B cell (primary cell): ENCODE data around the gene GFPT1. TPM values are rescaled to one million over a fixed set of nuclear protein-coding genes. Genes with fewer than 3 reads are reported as not detected.

Experiments used
- ATAC-seq: fragments of 200-7000 bp; cut with Tn5 transposase; one replicate; pipeline ENCODE4 v1.10.0; 2021; ENCODE audit warnings: low read depth, mild to moderate bottlenecking, moderate number of reproducible peaks, moderate library complexity
- CTCF ChIA-PET: fragments of 350-600 bp; sonication (Branson Sonifier 250); formaldehyde crosslinking; loops from one replicate; lab custom pipeline; 2021; ENCODE audit warnings: antibody characterized with exemption, inconsistent platforms; lab: Charles Lee
- POLR2A ChIA-PET: fragments of 350-600 bp; sonication (Branson Sonifier 250); formaldehyde crosslinking; loops from one replicate; lab custom pipeline; 2021; ENCODE audit warnings: antibody characterized with exemption; lab: Charles Lee
- DNase-seq: peaks from one replicate; pipeline ENCODE4 v3.0.0; 2013
- H2AFZ ChIP-seq: 2 replicates; pipeline ENCODE4 v1.6.1; 2012; ENCODE audit warnings: mild to moderate bottlenecking, low read depth, low read length; ENCODE audit not compliant: insufficient read depth, poor library complexity, severe bottlenecking
- H3K27ac ChIP-seq, 2 donors: 1 replicate in 1 of 2; 2 replicates in 1 of 2; pipeline ENCODE4 v1.5.1; 2012 to 2013; ENCODE audit warnings: low read length in 2 of 2, mild to moderate bottlenecking in 2 of 2, moderate library complexity in 1 of 2
- H3K27me3 ChIP-seq, 4 experiments: fragments of 200-600 bp in 1 of 4; sonication (generic) in 1 of 4; replicated peaks in 1 of 4; 1 replicate in 2 of 4; 2 replicates in 2 of 4; pipeline versions ENCODE4 v1.6.1 to v1.7.0; 2013 to 2016; ENCODE audit warnings: low read length in 3 of 4, mild to moderate bottlenecking in 2 of 4, mixed read lengths in 1 of 4, moderate library complexity in 1 of 4; ENCODE audit not compliant: insufficient read depth in 4 of 4, control insufficient read depth in 3 of 4; ENCODE audit errors: control extremely low read depth in 1 of 4
- H3K36me3 ChIP-seq, 2 experiments: replicated peaks in 1 of 2; 1 replicate in 1 of 2; 2 replicates in 1 of 2; pipeline versions ENCODE4 v1.6.1 to v1.7.1; 2013; ENCODE audit warnings: low read length in 1 of 2; ENCODE audit not compliant: insufficient read depth in 2 of 2, control insufficient read depth in 1 of 2; ENCODE audit errors: control extremely low read depth in 1 of 2, extremely low read depth in 1 of 2
- H3K4me1 ChIP-seq, 2 donors: fragments of 200-600 bp in 1 of 2; sonication (generic) in 1 of 2; 1 replicate in 1 of 2; 2 replicates in 1 of 2; pipeline versions ENCODE4 v1.5.1 to v1.6.1; 2013 to 2017; ENCODE audit warnings: low read length in 2 of 2; ENCODE audit not compliant: control insufficient read depth in 2 of 2, insufficient read depth in 2 of 2
- H3K4me2 ChIP-seq: replicated peaks from 2 replicates; pipeline ENCODE3; 2012; ENCODE audit warnings: mild to moderate bottlenecking, low read depth, low read length; ENCODE audit not compliant: poor library complexity, severe bottlenecking
- H3K4me3 ChIP-seq, 5 experiments: fragments of 200-600 bp in 1 of 5; sonication (generic) in 1 of 5; 1 replicate in 3 of 5; 2 replicates in 2 of 5; pipeline versions ENCODE4 v1.5.1 to v1.7.0; 2011 to 2016; ENCODE audit warnings: low read length in 4 of 5, mild to moderate bottlenecking in 4 of 5, low read depth in 2 of 5, control low read depth in 1 of 5, moderate library complexity in 1 of 5; ENCODE audit not compliant: insufficient read depth in 1 of 5; ENCODE audit errors: control extremely low read depth in 1 of 5, extremely low read depth in 1 of 5
- H3K79me2 ChIP-seq: fragments of 200-600 bp; sonication (generic); one replicate; pipeline ENCODE4 v1.6.0; 2016; ENCODE audit warnings: low read length; ENCODE audit not compliant: control insufficient read depth, insufficient read depth
- H3K9ac ChIP-seq: fragments of 200-600 bp; sonication (generic); 2 replicates; pipeline ENCODE4 v1.6.1; 2017; ENCODE audit warnings: mild to moderate bottlenecking, low read length, moderate library complexity
- H3K9me3 ChIP-seq, 3 donors: one replicate each; pipeline versions ENCODE4 v1.6.1 to v1.7.1; 2013; ENCODE audit warnings: low read length in 2 of 3; ENCODE audit not compliant: control insufficient read depth in 2 of 3, insufficient read depth in 1 of 3; ENCODE audit errors: control extremely low read depth in 1 of 3
- H4K20me1 ChIP-seq: 2 replicates; pipeline ENCODE4 v1.6.0; 2012; ENCODE audit warnings: mild to moderate bottlenecking, low read length; ENCODE audit not compliant: insufficient read depth, control insufficient read depth, poor library complexity, severe bottlenecking
- H3K27ac Mint-ChIP-seq: one replicate; pipeline ENCODE4 v1.8.0; 2021; ENCODE audit warnings: mixed read lengths
- H3K27me3 Mint-ChIP-seq: one replicate; pipeline ENCODE4 v1.8.0; 2021; ENCODE audit warnings: mixed read lengths
- H3K4me1 Mint-ChIP-seq: one replicate; pipeline ENCODE4 v1.8.0; 2021; ENCODE audit warnings: mixed read lengths
- H3K4me3 Mint-ChIP-seq: one replicate; pipeline ENCODE4 v1.8.0; 2021; ENCODE audit warnings: mixed read lengths
- H3K9me3 Mint-ChIP-seq: one replicate; pipeline ENCODE4 v1.8.0; 2022; ENCODE audit warnings: mixed read lengths; ENCODE audit not compliant: insufficient read depth
- EZH2 ChIP-seq: IDR thresholded peaks from 2 replicates; pipeline ENCODE4 v1.6.1; 2012; ENCODE audit warnings: borderline replicate concordance, low read depth, mild to moderate bottlenecking, moderate library complexity, low read length; ENCODE audit not compliant: insufficient read depth, poor library complexity, severe bottlenecking
- WGBS: methylation state at CpG from one replicate; pipeline ENCODE4 v1.1.5; 2013; ENCODE audit warnings: missing lambda C conversion rate; ENCODE audit not compliant: insufficient coverage; 5-methylcytosine and 5-hydroxymethylcytosine counted together
- intact Hi-C: fragments of 100-400 bp; cut with micrococcal nuclease; formaldehyde crosslinking; loops from one replicate; pipeline ENCODE4 v1.10.0; 2022
- polyA plus RNA-seq: library from polyadenylated mRNA; depleted of rRNA; stranded (reverse); fragments of >200 nt; gene quantifications from 2 replicates; pipeline ENCODE4 v1.2.3, GENCODE V29; 2012
- total RNA-seq, 2 donors: library from RNA; stranded (reverse); fragments of 120-200 nt in 1 of 2; gene quantifications; 1 replicate in 1 of 2; 2 replicates in 1 of 2; pipeline versions ENCODE4 v1.2.3 to v1.2.4, GENCODE V29; 2013 to 2022
- TF ChIP-seq, protein P1 (sequence below): fragments of 200-600 bp; IDR thresholded peaks from one replicate; pipeline ENCODE4 v1.8.0; 2022; ENCODE audit warnings: antibody characterized with exemption, mild to moderate bottlenecking

GFPT1 gene
- total and polyA plus RNA-seq, 2 donors (not counting 1 experiment from before 2014, with no cell fraction given) = 2.8 to 18.1 TPM

DNA sequence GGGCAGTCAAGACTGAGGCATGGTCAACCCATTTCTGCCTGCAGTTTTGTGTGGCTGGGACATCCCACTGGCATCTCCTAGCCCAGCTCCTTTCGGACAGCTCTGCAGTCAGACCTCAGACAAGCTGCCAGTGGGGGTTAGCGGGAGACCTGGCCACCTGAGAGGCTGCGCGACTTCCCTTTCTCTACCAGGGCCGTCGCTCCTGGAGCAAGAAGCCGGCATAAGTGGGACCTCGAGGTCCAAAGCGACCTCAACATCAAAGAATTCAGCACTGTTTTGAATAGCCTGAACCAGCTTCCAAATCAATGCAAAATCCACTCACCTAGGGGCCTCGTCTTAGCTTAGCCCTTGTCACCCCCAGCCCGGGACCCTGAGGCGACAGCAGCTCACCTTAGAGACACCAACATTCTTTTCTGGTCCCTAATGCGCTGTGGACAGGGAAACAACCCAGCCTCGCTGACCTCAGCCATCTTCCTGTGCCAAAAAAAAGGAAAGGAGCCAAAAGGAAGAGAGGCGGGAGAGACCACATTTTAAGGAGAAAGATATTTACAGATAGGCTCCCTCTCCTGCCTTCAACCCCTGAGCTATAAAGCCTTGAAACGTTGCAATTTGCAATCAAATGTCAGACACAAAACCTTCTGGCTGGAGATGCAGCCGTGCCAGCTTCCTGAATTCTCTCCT, 81.2 kb downstream of the GFPT1 start:
- no peak for ATAC-seq
- ChIA-PET POLR2A (no interaction called here), CTCF (interaction anchor here (0.9 to 3.8 kb wide), 5 partner anchors 9 to 842 kb away, joined by 3 to 22 read pairs (median 5); partner anchors contain the start of genes APLF and FBXO48)
- peak; percentile 19 for DNase-seq
- H3K9me3 ChIP-seq = peaks cover 0 to 7% (median 3%) of the 10 kb centered on the region in 3 donors
- H3K27ac ChIP-seq = no peak overlapping the region
- no peak overlapping the region for H3K27ac Mint-ChIP-seq
- peaks cover 0 to 29% (median 15%) of the 10 kb centered on the region in 4 experiments for H3K27me3 ChIP-seq
- H4K20me1 ChIP-seq = no peaks in the 10 kb centered on the region
- 54% methylated on average over 12 of the region's 17 CpGs for WGBS
- no peaks in the 10 kb centered on the region for H3K36me3 ChIP-seq
- peaks cover 31% of the 10 kb centered on the region for H3K27me3 Mint-ChIP-seq
- peak overlapping the region in 3 of 5 experiments; percentile 62 to 69 (median 64) for H3K4me3 ChIP-seq
- peak overlapping the region; percentile 84 for H2AFZ ChIP-seq
- H3K4me1 Mint-ChIP-seq = peaks cover 39% of the 10 kb centered on the region
- H3K9ac ChIP-seq = peak overlapping the region; percentile 77
- H3K4me1 ChIP-seq = peaks cover 19 to 39% of the 10 kb centered on the region in 2 donors
- intact Hi-C loops = no loop called here
- TF ChIP-seq EZH2 = no peak
- TF ChIP-seq, protein P1, sequence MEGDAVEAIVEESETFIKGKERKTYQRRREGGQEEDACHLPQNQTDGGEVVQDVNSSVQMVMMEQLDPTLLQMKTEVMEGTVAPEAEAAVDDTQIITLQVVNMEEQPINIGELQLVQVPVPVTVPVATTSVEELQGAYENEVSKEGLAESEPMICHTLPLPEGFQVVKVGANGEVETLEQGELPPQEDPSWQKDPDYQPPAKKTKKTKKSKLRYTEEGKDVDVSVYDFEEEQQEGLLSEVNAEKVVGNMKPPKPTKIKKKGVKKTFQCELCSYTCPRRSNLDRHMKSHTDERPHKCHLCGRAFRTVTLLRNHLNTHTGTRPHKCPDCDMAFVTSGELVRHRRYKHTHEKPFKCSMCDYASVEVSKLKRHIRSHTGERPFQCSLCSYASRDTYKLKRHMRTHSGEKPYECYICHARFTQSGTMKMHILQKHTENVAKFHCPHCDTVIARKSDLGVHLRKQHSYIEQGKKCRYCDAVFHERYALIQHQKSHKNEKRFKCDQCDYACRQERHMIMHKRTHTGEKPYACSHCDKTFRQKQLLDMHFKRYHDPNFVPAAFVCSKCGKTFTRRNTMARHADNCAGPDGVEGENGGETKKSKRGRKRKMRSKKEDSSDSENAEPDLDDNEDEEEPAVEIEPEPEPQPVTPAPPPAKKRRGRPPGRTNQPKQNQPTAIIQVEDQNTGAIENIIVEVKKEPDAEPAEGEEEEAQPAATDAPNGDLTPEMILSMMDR = no peak
- peak overlapping the region; percentile 87 for H3K4me3 Mint-ChIP-seq
- H3K79me2 ChIP-seq = no peaks in the 10 kb centered on the region
- H3K4me2 ChIP-seq = peak overlapping the region; percentile 98
- H3K9me3 Mint-ChIP-seq = peaks cover 2% of the 10 kb centered on the region

DNA sequence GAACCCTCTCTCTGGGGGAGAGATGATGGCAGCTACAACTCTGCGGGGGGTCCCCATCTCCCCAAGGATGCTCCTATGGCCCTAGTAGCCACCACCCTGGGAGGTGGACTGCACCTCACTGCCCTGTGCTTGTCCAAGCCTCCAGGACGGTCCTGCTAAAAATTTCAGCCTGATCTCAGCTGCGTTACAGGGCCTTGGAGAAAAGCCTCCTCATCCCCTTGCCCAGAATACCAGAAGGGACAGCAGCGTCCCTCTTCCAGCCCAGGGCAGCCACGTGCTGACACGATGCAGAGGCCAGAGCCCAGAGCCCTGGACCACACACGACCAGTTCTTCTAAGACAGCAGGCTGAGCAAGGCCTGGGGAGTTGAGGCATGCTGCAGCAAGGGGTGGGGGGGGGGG, 81.9 kb downstream of the GFPT1 start:
- Mint-ChIP-seq H3K27ac (no peak overlapping the region), H3K9me3 (peaks cover 2% of the 10 kb centered on the region), H3K4me3 (no peak overlapping the region), H3K27me3 (peaks cover 33% of the 10 kb centered on the region), H3K4me1 (peaks cover 39% of the 10 kb centered on the region)
- ATAC-seq (no peak), DNase-seq (peak; percentile 7)
- WGBS = 94% methylated on average over 7 of the region's 7 CpGs
- H3K27ac ChIP-seq = no peak overlapping the region
- intact Hi-C loops = no loop called here
- H3K4me1 ChIP-seq = peaks cover 19 to 39% of the 10 kb centered on the region in 2 donors
- no peak overlapping the region for H3K4me3 ChIP-seq
- H3K36me3 ChIP-seq = no peaks in the 10 kb centered on the region
- TF ChIP-seq EZH2 = no peak
- TF ChIP-seq, protein P1 = no peak
- H4K20me1 ChIP-seq = no peaks in the 10 kb centered on the region
- peaks cover 0 to 29% (median 15%) of the 10 kb centered on the region in 4 experiments for H3K27me3 ChIP-seq
- no peak overlapping the region for H3K4me2 ChIP-seq
- ChIA-PET CTCF (interaction anchor here (2.0 kb wide), 1 partner anchor 13 kb away, joined by 12 read pairs; no protein-coding TSS in a partner anchor), POLR2A (no interaction called here)
- H3K9ac ChIP-seq = no peak overlapping the region
- peaks cover 0 to 7% (median 3%) of the 10 kb centered on the region in 3 donors for H3K9me3 ChIP-seq
- no peaks in the 10 kb centered on the region for H3K79me2 ChIP-seq
- H2AFZ ChIP-seq = no peak overlapping the region
